Stimulated activated CD4-positive, alpha-beta T cell treated with anti-CD3 and anti-CD28 coated beads, Interleukin-4, amount 100 ng/mL, for 24 hours (primary cell): Measurements from ENCODE around the gene IMPG1.

Experiments used
- DNase-seq: peaks from one replicate; pipeline ENCODE4 v3.0.0-alpha.2; 2020

The IMPG1 gene

DNA sequence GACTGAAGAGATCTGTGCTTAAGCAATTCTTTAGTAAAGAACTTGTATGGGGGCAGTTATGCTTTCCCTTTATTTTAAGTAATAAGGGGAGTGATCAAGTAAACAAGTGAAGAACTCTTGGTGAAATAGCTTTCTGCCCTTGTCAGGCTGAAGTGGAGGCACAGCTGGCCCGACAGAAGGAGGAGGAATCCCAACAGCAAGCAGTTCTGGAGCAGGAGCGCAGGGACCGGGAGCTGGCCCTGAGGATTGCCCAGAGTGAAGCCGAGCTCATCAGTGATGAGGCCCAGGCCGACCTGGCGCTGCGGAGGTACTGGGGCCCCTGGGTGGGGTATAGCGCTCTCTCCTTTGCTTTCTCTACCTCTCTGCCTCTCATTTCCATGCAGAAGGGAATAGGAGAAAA is 180.1 kb downstream of the IMPG1 start:
- no peak for DNase-seq

DNA sequence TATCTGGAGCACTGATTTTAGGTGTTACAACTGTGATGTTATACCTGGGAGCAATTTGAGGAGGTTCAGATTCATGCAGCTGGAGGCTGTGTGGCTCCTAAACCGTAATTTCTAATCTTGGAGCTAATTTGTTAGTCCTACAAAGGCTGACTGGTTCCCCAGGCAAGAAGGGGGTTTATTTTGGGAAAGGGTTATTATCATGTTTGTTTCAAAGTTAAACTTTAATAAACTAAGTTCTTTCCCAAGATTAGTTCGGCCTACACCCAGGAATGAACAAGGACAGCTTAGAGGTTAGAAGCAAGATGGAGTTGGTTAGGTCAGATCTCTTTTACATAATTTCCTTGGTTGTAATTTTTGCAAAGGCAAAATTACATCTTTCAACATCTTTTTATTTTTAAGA is 187.6 kb downstream of the IMPG1 start:
- DNase-seq = no peak

GRCh38 chr6:75882734-75883133 is 189.7 kb downstream of the IMPG1 start:
- DNase-seq = no peak

- DNase-seq = no peak
Observed at GRCh38 chr6:75880305-75880704, 192.2 kb downstream of the IMPG1 start.

GRCh38 chr6:75876152-75876551 is 196.3 kb downstream of the IMPG1 start:
- DNase-seq = no peak

DNA sequence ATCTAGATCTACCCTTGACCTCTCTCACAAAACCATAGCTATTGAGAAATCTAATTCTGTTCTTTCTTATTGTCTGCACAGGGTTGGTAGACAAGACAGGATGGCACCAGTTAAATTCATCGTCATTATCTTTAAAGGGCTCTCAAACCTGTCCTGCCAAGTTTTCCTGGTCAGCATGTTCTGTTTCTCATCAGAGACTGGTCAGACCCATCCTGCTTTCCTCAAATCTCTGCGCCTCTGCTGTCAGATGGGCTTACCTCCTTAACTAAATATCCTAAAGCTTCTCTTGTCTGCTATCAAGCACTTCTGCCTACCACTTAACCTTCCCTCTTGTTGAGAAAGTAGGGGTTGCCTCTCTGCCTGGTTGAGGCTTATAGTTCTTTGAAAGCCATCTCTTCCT is 198.2 kb downstream of the IMPG1 start:
- no peak for DNase-seq
